H1 (cell line): ENCODE data around the gene FOXN3. TPM values are rescaled to one million over a fixed set of nuclear protein-coding genes. Genes with fewer than 3 reads are reported as not detected.

Experiments
- CTCF ChIA-PET: fragments of 300-600 bp; sonication (Branson Sonifier 250); formaldehyde crosslinking; loops from one replicate; lab custom pipeline; 2021; ENCODE audit not compliant: partially characterized antibody; lab: Charles Lee
- POLR2A ChIA-PET: fragments of 300-600 bp; sonication (Branson Sonifier 250); formaldehyde crosslinking; loops from one replicate; lab custom pipeline; 2021; ENCODE audit warnings: inconsistent platforms; ENCODE audit not compliant: partially characterized antibody; lab: Charles Lee
- DNase-seq, 2 experiments: peaks; one replicate each; pipeline versions ENCODE4 v3.0.0 to v3.0.0-alpha.2; 2010 to 2022; ENCODE audit warnings: low spot score in 2 of 2, low read depth in 1 of 2, mixed read lengths in 1 of 2
- FAIRE-seq: peaks from 2 replicates; lab custom pipeline; 2011; peaks lifted over from hg19 to GRCh38; lab: Jason Lieb, UNC
- H2AFZ ChIP-seq: 2 replicates; pipeline ENCODE4 v1.8.1; 2012; ENCODE audit warnings: low read length, inconsistent platforms
- H2AK5ac ChIP-seq: 2 replicates; pipeline ENCODE4 v1.6.1; 2013; ENCODE audit warnings: low read depth, low read length
- H2BK120ac ChIP-seq: replicated peaks from 2 replicates; pipeline ENCODE3; 2013; ENCODE audit warnings: low read depth, low read length, inconsistent platforms
- H2BK12ac ChIP-seq: 2 replicates; pipeline ENCODE4 v1.6.1; 2013; ENCODE audit warnings: low read depth, low read length
- H2BK15ac ChIP-seq: 2 replicates; pipeline ENCODE4 v1.6.1; 2013; ENCODE audit warnings: low read length
- H2BK20ac ChIP-seq: 2 replicates; pipeline ENCODE4 v1.6.1; 2013; ENCODE audit warnings: low read length
- H2BK5ac ChIP-seq: 2 replicates; pipeline ENCODE4 v1.6.1; 2013; ENCODE audit warnings: low read depth, low read length
- H3K14ac ChIP-seq: 2 replicates; pipeline ENCODE4 v1.6.1; 2013; ENCODE audit warnings: inconsistent platforms; ENCODE audit not compliant: insufficient read length
- H3K18ac ChIP-seq: 2 replicates; pipeline ENCODE4 v1.6.1; 2013; ENCODE audit warnings: low read length; ENCODE audit errors: extremely low read depth
- H3K23ac ChIP-seq: 2 replicates; pipeline ENCODE4 v1.6.1; 2013; ENCODE audit warnings: inconsistent platforms; ENCODE audit not compliant: insufficient read length
- H3K23me2 ChIP-seq: 2 replicates; pipeline ENCODE4 v1.6.1; 2013; ENCODE audit warnings: low read depth, low read length
- H3K27ac ChIP-seq: 2 replicates; pipeline ENCODE4 v1.6.1; 2011; ENCODE audit warnings: low read depth, low read length, inconsistent platforms
- H3K27me3 ChIP-seq, 4 experiments: replicated peaks in 1 of 4; 1 replicate in 1 of 4; 2 replicates in 3 of 4; pipeline versions ENCODE4 v1.6.1 to v1.8.1; 2011 to 2013; ENCODE audit warnings: low read length in 3 of 4, mild to moderate bottlenecking in 3 of 4, inconsistent platforms in 2 of 4, mixed read lengths in 2 of 4, moderate library complexity in 1 of 4; ENCODE audit not compliant: control insufficient read depth in 3 of 4, insufficient read depth in 3 of 4; ENCODE audit errors: extremely low read depth in 1 of 4
- H3K36me3 ChIP-seq, 4 experiments: 2 replicates each; pipeline versions ENCODE4 v1.6.1 to v1.8.1; 2011 to 2013; ENCODE audit warnings: mild to moderate bottlenecking in 4 of 4, low read length in 3 of 4, moderate library complexity in 2 of 4, control low read depth in 1 of 4, inconsistent platforms in 1 of 4; ENCODE audit not compliant: insufficient read depth in 4 of 4, control insufficient read depth in 2 of 4
- H3K4ac ChIP-seq: replicated peaks from 2 replicates; pipeline ENCODE3; 2013; ENCODE audit warnings: low read length, low read depth, mixed read lengths, inconsistent platforms; ENCODE audit not compliant: insufficient read length
- H3K4me1 ChIP-seq, 4 experiments: replicated peaks in 1 of 4; 1 replicate in 1 of 4; 2 replicates in 3 of 4; pipeline versions ENCODE4 v1.6.1 to v1.8.1; 2011 to 2013; ENCODE audit warnings: low read length in 3 of 4, inconsistent platforms in 2 of 4, mixed read lengths in 1 of 4; ENCODE audit not compliant: insufficient read depth in 4 of 4, control insufficient read depth in 3 of 4
- H3K4me2 ChIP-seq, 2 experiments: 2 replicates each; pipeline versions ENCODE4 v1.6.1 to v1.8.1; 2011 to 2013; ENCODE audit warnings: low read depth in 2 of 2, low read length in 2 of 2, control low read depth in 1 of 2, inconsistent platforms in 1 of 2, mild to moderate bottlenecking in 1 of 2; ENCODE audit not compliant: insufficient read depth in 1 of 2
- H3K4me3 ChIP-seq, 4 experiments: fragments of 200-600, 300-600 bp in 1 of 4; sonication (generic), shearing (Covaris generic), sonication (Bioruptor Twin) in 1 of 4; 2 replicates each; pipeline versions ENCODE4 v1.5.1 to v1.8.1; 2011 to 2016; ENCODE audit warnings: low read length in 4 of 4, low read depth in 3 of 4, control low read depth in 2 of 4, inconsistent platforms in 2 of 4, mild to moderate bottlenecking in 2 of 4, mixed read lengths in 1 of 4, moderate library complexity in 1 of 4; ENCODE audit not compliant: insufficient read depth in 2 of 4; ENCODE audit errors: extremely low read depth in 1 of 4
- H3K56ac ChIP-seq: replicated peaks from 2 replicates; pipeline ENCODE3; 2013; ENCODE audit warnings: low read depth, mild to moderate bottlenecking, mixed read lengths, low read length, inconsistent platforms; ENCODE audit not compliant: insufficient read length
- H3K79me1 ChIP-seq: 2 replicates; pipeline ENCODE4 v1.6.1; 2013; ENCODE audit warnings: low read depth, low read length, control low read depth
- H3K79me2 ChIP-seq, 2 experiments: 2 replicates each; pipeline versions ENCODE4 v1.6.1 to v1.8.1; 2012 to 2013; ENCODE audit warnings: low read length in 2 of 2, mild to moderate bottlenecking in 2 of 2, inconsistent platforms in 1 of 2; ENCODE audit not compliant: insufficient read depth in 2 of 2, control insufficient read depth in 1 of 2
- H3K9ac ChIP-seq, 4 experiments: replicated peaks in 1 of 4; 1 replicate in 1 of 4; 2 replicates in 3 of 4; pipeline versions ENCODE4 v1.6.1 to v1.8.1; 2011 to 2013; ENCODE audit warnings: low read depth in 3 of 4, low read length in 3 of 4, control low read depth in 2 of 4, mild to moderate bottlenecking in 2 of 4, moderate library complexity in 2 of 4, inconsistent platforms in 1 of 4; ENCODE audit errors: extremely low read depth in 1 of 4
- H3K9me3 ChIP-seq, 2 experiments: 2 replicates each; pipeline versions ENCODE4 v1.6.1 to v1.8.1; 2012 to 2013; ENCODE audit warnings: mild to moderate bottlenecking in 2 of 2, moderate library complexity in 2 of 2, control low read depth in 1 of 2, inconsistent platforms in 1 of 2, low read depth in 1 of 2, low read length in 1 of 2, mixed read lengths in 1 of 2; ENCODE audit not compliant: insufficient read depth in 2 of 2
- H4K20me1 ChIP-seq, 2 experiments: replicated peaks in 1 of 2; 2 replicates each; pipeline versions ENCODE3 to v1.8.1; 2011 to 2013; ENCODE audit warnings: inconsistent platforms in 2 of 2, low read length in 2 of 2, mild to moderate bottlenecking in 1 of 2; ENCODE audit not compliant: insufficient read depth in 2 of 2, control insufficient read depth in 1 of 2
- H4K5ac ChIP-seq: 2 replicates; pipeline ENCODE4 v1.6.1; 2013; ENCODE audit warnings: low read length, low read depth, mixed read lengths, inconsistent platforms; ENCODE audit not compliant: insufficient read length
- H4K8ac ChIP-seq: 2 replicates; pipeline ENCODE4 v1.8.0; 2013; ENCODE audit warnings: mild to moderate bottlenecking, moderate library complexity, low read length, inconsistent platforms; ENCODE audit not compliant: insufficient read depth; ENCODE audit errors: extremely low read depth
- H4K91ac ChIP-seq: replicated peaks from 2 replicates; pipeline ENCODE3; 2013; ENCODE audit warnings: low read length, mixed read lengths, inconsistent platforms; ENCODE audit not compliant: insufficient read length
- BRCA1 ChIP-seq: IDR thresholded peaks from 2 replicates; pipeline ENCODE4 v1.6.1; 2012; ENCODE audit warnings: low read depth, low read length, improper control_type of control experiment
- CBX5 ChIP-seq: fragments of 300-800, 300-1000 bp; sonication (generic); IDR thresholded peaks from 2 replicates; pipeline ENCODE4 v1.7.1; 2016; ENCODE audit warnings: antibody characterized with exemption, low read length, low read depth
- CHD1 ChIP-seq: IDR thresholded peaks from 2 replicates; pipeline ENCODE4 v1.6.1; 2012; ENCODE audit warnings: low read depth, low read length, improper control_type of control experiment
- HDAC2 ChIP-seq, 2 experiments: fragments of 300-600 bp in 1 of 2; sonication (generic) in 1 of 2; IDR thresholded peaks; 2 replicates each; pipeline ENCODE4 v1.6.1; 2011 to 2012; ENCODE audit warnings: low read depth in 2 of 2, low read length in 2 of 2, mild to moderate bottlenecking in 2 of 2, moderate library complexity in 2 of 2, borderline replicate concordance in 1 of 2, inconsistent platforms in 1 of 2
- YY1 ChIP-seq: IDR thresholded peaks from 2 replicates; pipeline ENCODE4 v1.6.1; 2011; ENCODE audit warnings: low read depth, mild to moderate bottlenecking, low read length
- polyA plus RNA-seq, 7 experiments: library from polyadenylated mRNA; depleted of rRNA in 3 of 7; stranded (reverse) in 5 of 7; unstranded in 2 of 7; fragments of >200 nt in 5 of 7; fragments of 200-250 nt in 2 of 7; gene quantifications; 1 replicate in 5 of 7; 2 replicates in 1 of 7; 4 replicates in 1 of 7; pipeline versions ENCODE4 v1.2.1 to v1.2.3, GENCODE V29; 2011 to 2013; ENCODE audit warnings: missing spikeins in 2 of 7, mixed read lengths in 2 of 7
- total RNA-seq: library from RNA; stranded (reverse); fragmentation: NEBNext Ultra II Directional; extraction: Animal tissue kit (Norgen Biotek cat#: 25700); gene quantifications from 2 replicates; pipeline ENCODE4 v1.2.1, GENCODE V29; 2021

The FOXN3 gene
- total and polyA plus RNA-seq, 2 of the 8 experiments (the other 6 are each of a cell fraction or from before 2014, with no cell fraction given), result 52.6 to 178 TPM

DNA sequence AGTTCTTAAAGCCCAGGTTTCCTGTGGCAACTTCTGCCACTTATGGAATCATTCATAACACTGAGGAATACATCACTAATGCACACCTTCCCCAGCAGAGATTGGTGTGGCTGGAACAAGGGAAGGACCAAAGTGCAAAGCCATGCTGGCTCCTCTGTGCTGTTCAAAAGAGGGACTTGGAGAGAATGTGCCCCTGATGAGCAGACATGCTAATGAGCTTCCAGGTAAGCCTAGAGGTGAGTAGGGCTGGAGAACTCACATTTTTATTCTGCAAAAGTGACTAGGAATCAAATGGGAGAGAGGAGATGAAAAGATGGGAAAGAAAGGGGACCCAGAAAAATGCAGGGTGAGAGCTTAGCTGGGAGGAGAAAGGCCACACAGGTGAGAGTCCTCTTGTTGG lies 302.9 kb downstream of the FOXN3 start:
- H3K79me1 ChIP-seq, result no peaks in the 10 kb centered on the region
- no peak overlapping the region for H3K4me2 ChIP-seq
- H2BK5ac ChIP-seq, result no peak overlapping the region
- no peak overlapping the region for H2AFZ ChIP-seq
- no peak overlapping the region for H4K91ac ChIP-seq
- H3K56ac ChIP-seq, result no peak overlapping the region
- H3K4me3 ChIP-seq, result no peak overlapping the region
- H4K8ac ChIP-seq, result no peak overlapping the region
- no peak overlapping the region for H3K9ac ChIP-seq
- no peak overlapping the region for H3K27ac ChIP-seq
- DNase-seq (no peak), FAIRE-seq (no peak)
- no peaks in the 10 kb centered on the region; a peak in 1 of 7 replicates for H3K4me1 ChIP-seq
- no peaks in the 10 kb centered on the region; a peak in 1 of 4 replicates for H3K9me3 ChIP-seq
- H3K23ac ChIP-seq, result no peak overlapping the region
- no peak overlapping the region for H2BK12ac ChIP-seq
- no peaks in the 10 kb centered on the region for H3K79me2 ChIP-seq
- ChIA-PET CTCF (interaction anchor here (0.9 to 2.0 kb wide), 2 partner anchors 9 to 87 kb away, joined by 3 to 6 read pairs; no protein-coding TSS in a partner anchor), POLR2A (interaction anchor here (0.9 kb wide), 1 partner anchor 8 kb away, joined by 3 read pairs; no protein-coding TSS in a partner anchor)
- H3K18ac ChIP-seq, result no peak overlapping the region
- no peak overlapping the region for H3K14ac ChIP-seq
- no peak overlapping the region for H2BK15ac ChIP-seq
- H2BK20ac ChIP-seq, result no peak overlapping the region
- H4K20me1 ChIP-seq, result no peaks in the 10 kb centered on the region
- peaks cover 0 to 1% (median 0%) of the 10 kb centered on the region in 4 experiments; a peak in 2 of 7 replicates for H3K27me3 ChIP-seq
- no peak overlapping the region for H2AK5ac ChIP-seq
- H2BK120ac ChIP-seq, result no peak overlapping the region
- H3K23me2 ChIP-seq, result no peaks in the 10 kb centered on the region
- no peak overlapping the region for H3K4ac ChIP-seq
- no peak overlapping the region for H4K5ac ChIP-seq
- H3K36me3 ChIP-seq, result no peaks in the 10 kb centered on the region
- TF ChIP-seq YY1 (no peak), CBX5 (no peak), BRCA1 (no peak), HDAC2 (IDR thresholded peaks at IDR 0.05; ENCODE audit: borderline replicate concordance in 1 of 2, low read depth in 2 of 2, low read length in 2 of 2) (no peak), CHD1 (no peak)
